Neural cell (in vitro differentiated cells): Measurements from ENCODE around the gene KDM5D.

Experiments
- EP300 ChIP-seq: fragments of 450-650 bp; conservative IDR thresholded peaks from 2 replicates; pipeline ENCODE4 v1.6.1; 2014; ENCODE audit warnings: antibody characterized with exemption, mild to moderate bottlenecking, moderate library complexity; ENCODE audit not compliant: poor library complexity, severe bottlenecking
- EZH2 ChIP-seq: fragments of 200-600, 300-800 bp; shearing (Covaris generic), sonication (generic); IDR thresholded peaks from 2 replicates; pipeline ENCODE4 v1.6.1; 2014; ENCODE audit warnings: antibody characterized with exemption, low read length, borderline replicate concordance, mild to moderate bottlenecking; ENCODE audit not compliant: insufficient read depth, poor library complexity, severe bottlenecking
- POLR2AphosphoS5 ChIP-seq: IDR thresholded peaks from 2 replicates; pipeline ENCODE4 v1.6.1; 2012
- RAD21 ChIP-seq: fragments of 450-650 bp; conservative IDR thresholded peaks from 2 replicates; pipeline ENCODE4 v1.6.1; 2014; ENCODE audit warnings: antibody characterized with exemption, mild to moderate bottlenecking, moderate library complexity
- SMC3 ChIP-seq: fragments of 450-650 bp; conservative IDR thresholded peaks from 2 replicates; pipeline ENCODE4 v1.6.1; 2014; ENCODE audit warnings: antibody characterized with exemption, mild to moderate bottlenecking, moderate library complexity; ENCODE audit not compliant: poor library complexity
- TF ChIP-seq, protein P1 (sequence below): fragments of 450-650 bp; IDR thresholded peaks from 2 replicates; pipeline ENCODE4 v1.5.1; 2014; ENCODE audit warnings: antibody characterized with exemption, mild to moderate bottlenecking, moderate library complexity; ENCODE audit not compliant: poor library complexity, severe bottlenecking
- TF ChIP-seq, protein P2 (sequence below): IDR thresholded peaks from 2 replicates; pipeline ENCODE4 v1.6.1; 2012; ENCODE audit warnings: borderline replicate concordance

DNA sequence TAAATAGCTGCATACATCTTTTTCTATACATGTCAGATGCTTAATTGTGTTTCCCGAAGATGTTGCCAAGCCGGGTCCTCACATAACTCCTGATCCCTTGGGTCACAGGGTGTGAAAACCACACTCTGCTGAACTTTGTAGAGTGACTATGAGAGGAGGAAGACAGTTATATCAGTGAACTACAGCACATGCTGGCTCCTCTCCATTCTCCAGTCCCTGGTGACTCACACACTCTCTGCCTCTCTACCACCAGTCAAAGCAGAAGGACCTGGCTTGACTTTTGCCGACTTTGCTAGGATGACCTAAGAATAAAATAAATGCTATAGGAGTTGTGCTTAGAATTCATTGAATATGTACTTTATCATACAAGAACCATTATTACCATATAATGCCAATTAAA is 23.8 kb upstream of the KDM5D start:
- no peak for TF ChIP-seq SMC3
- TF ChIP-seq, protein P1, sequence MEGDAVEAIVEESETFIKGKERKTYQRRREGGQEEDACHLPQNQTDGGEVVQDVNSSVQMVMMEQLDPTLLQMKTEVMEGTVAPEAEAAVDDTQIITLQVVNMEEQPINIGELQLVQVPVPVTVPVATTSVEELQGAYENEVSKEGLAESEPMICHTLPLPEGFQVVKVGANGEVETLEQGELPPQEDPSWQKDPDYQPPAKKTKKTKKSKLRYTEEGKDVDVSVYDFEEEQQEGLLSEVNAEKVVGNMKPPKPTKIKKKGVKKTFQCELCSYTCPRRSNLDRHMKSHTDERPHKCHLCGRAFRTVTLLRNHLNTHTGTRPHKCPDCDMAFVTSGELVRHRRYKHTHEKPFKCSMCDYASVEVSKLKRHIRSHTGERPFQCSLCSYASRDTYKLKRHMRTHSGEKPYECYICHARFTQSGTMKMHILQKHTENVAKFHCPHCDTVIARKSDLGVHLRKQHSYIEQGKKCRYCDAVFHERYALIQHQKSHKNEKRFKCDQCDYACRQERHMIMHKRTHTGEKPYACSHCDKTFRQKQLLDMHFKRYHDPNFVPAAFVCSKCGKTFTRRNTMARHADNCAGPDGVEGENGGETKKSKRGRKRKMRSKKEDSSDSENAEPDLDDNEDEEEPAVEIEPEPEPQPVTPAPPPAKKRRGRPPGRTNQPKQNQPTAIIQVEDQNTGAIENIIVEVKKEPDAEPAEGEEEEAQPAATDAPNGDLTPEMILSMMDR = no peak
- TF ChIP-seq EP300 = no peak
- TF ChIP-seq, protein P2, sequence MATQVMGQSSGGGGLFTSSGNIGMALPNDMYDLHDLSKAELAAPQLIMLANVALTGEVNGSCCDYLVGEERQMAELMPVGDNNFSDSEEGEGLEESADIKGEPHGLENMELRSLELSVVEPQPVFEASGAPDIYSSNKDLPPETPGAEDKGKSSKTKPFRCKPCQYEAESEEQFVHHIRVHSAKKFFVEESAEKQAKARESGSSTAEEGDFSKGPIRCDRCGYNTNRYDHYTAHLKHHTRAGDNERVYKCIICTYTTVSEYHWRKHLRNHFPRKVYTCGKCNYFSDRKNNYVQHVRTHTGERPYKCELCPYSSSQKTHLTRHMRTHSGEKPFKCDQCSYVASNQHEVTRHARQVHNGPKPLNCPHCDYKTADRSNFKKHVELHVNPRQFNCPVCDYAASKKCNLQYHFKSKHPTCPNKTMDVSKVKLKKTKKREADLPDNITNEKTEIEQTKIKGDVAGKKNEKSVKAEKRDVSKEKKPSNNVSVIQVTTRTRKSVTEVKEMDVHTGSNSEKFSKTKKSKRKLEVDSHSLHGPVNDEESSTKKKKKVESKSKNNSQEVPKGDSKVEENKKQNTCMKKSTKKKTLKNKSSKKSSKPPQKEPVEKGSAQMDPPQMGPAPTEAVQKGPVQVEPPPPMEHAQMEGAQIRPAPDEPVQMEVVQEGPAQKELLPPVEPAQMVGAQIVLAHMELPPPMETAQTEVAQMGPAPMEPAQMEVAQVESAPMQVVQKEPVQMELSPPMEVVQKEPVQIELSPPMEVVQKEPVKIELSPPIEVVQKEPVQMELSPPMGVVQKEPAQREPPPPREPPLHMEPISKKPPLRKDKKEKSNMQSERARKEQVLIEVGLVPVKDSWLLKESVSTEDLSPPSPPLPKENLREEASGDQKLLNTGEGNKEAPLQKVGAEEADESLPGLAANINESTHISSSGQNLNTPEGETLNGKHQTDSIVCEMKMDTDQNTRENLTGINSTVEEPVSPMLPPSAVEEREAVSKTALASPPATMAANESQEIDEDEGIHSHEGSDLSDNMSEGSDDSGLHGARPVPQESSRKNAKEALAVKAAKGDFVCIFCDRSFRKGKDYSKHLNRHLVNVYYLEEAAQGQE = no peak
- TF ChIP-seq RAD21 = no peak
- no peak for TF ChIP-seq POLR2AphosphoS5
- TF ChIP-seq EZH2 = no peak
